PFSK-1 (cell line): Measurements from ENCODE around the gene LDLRAP1.

Experiments
- FOXP2 ChIP-seq: optimal IDR thresholded peaks from 2 replicates; pipeline ENCODE3; 2011; ENCODE audit warnings: borderline replicate concordance, control low read depth, inconsistent platforms; ENCODE audit not compliant: insufficient read depth; ENCODE audit errors: extremely low read length, extremely low read depth
- POLR2AphosphoS5 ChIP-seq: IDR thresholded peaks from 2 replicates; pipeline ENCODE4 v1.6.1; 2012; ENCODE audit warnings: low read depth, mild to moderate bottlenecking, control low read depth, low read length, moderate library complexity
- SIN3A ChIP-seq: IDR thresholded peaks from 2 replicates; pipeline ENCODE4 v1.6.1; 2012; ENCODE audit warnings: mild to moderate bottlenecking, low read length, moderate library complexity, borderline replicate concordance; ENCODE audit not compliant: insufficient read depth
- TAF1 ChIP-seq: IDR thresholded peaks from 2 replicates; pipeline ENCODE4 v1.6.1; 2012; ENCODE audit warnings: low read length, control low read depth, borderline replicate concordance; ENCODE audit not compliant: insufficient read depth
- TF ChIP-seq, protein P1 (sequence below), 2 experiments: IDR thresholded peaks; 2 replicates each; pipeline versions ENCODE4 v1.6.1 to v1.8.0; 2011 to 2012; ENCODE audit warnings: low read depth in 2 of 2, low read length in 2 of 2, control low read depth in 1 of 2, inconsistent platforms in 1 of 2, mild to moderate bottlenecking in 1 of 2, moderate library complexity in 1 of 2; ENCODE audit not compliant: insufficient read depth in 1 of 2

LDLRAP1 gene

DNA sequence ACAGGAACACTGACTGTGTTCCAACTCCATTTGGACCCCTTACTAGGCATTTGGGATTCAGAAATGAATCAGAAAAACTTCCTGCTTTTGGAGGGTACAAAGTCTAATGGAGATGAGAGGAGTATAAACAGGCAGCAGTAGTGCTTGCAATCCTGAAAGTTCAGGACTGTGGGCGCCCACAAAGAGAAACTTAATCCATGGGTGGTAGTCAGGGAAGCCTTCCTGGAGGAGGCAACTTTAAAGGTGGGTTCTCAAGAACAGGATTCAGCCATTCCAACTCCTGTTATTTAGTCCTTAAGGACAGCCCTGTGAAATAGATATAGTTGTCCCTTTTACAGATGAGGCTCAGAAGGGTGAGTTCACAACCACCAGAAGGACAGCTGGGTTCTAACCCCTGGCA is 2.0 kb upstream of the LDLRAP1 start:
- TF ChIP-seq FOXP2 (no peak), TAF1 (no peak), SIN3A (no peak), POLR2AphosphoS5 (no peak)
- TF ChIP-seq, protein P1, sequence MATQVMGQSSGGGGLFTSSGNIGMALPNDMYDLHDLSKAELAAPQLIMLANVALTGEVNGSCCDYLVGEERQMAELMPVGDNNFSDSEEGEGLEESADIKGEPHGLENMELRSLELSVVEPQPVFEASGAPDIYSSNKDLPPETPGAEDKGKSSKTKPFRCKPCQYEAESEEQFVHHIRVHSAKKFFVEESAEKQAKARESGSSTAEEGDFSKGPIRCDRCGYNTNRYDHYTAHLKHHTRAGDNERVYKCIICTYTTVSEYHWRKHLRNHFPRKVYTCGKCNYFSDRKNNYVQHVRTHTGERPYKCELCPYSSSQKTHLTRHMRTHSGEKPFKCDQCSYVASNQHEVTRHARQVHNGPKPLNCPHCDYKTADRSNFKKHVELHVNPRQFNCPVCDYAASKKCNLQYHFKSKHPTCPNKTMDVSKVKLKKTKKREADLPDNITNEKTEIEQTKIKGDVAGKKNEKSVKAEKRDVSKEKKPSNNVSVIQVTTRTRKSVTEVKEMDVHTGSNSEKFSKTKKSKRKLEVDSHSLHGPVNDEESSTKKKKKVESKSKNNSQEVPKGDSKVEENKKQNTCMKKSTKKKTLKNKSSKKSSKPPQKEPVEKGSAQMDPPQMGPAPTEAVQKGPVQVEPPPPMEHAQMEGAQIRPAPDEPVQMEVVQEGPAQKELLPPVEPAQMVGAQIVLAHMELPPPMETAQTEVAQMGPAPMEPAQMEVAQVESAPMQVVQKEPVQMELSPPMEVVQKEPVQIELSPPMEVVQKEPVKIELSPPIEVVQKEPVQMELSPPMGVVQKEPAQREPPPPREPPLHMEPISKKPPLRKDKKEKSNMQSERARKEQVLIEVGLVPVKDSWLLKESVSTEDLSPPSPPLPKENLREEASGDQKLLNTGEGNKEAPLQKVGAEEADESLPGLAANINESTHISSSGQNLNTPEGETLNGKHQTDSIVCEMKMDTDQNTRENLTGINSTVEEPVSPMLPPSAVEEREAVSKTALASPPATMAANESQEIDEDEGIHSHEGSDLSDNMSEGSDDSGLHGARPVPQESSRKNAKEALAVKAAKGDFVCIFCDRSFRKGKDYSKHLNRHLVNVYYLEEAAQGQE (IDR thresholded peaks at IDR 0.05; ENCODE audit: insufficient read depth in 1 of 2, low read depth in 2 of 2, low read length in 2 of 2), result no peak

GRCh38 chr1:25541889-25542658 is 1.3 kb upstream of the LDLRAP1 start:
- TF ChIP-seq SIN3A (no peak), TAF1 (no peak), POLR2AphosphoS5 (no peak), FOXP2 (no peak)
- TF ChIP-seq, protein P1 (IDR thresholded peaks at IDR 0.05; ENCODE audit: insufficient read depth in 1 of 2, low read depth in 2 of 2, low read length in 2 of 2), result no peak

DNA sequence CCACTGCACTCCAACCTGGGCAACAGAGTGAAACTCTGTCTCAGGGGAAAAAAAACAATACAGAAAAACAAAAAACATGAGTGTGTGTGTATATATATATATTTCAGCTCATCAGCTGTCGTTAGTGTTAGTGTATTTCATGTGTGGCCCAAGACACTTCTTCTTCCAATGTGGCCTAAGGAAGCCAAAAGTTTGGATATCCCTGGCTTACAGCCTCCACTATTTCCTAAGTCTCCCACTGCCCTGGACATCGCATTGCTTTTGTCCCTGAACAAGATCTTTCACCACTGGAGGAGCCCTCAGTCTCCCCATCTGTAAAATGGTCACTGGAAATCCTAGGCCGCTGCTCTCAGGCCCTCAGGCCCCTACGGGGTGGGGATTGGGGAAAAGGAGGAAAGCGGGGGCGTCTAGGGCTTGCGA is 391 bp upstream of the LDLRAP1 start:
- TF ChIP-seq, protein P1 (IDR thresholded peaks at IDR 0.05; ENCODE audit: insufficient read depth in 1 of 2, low read depth in 2 of 2, low read length in 2 of 2), result no peak
- TF ChIP-seq SIN3A (no peak), FOXP2 (no peak), POLR2AphosphoS5 (no peak), TAF1 (no peak)

GRCh38 chr1:25544243-25544764 is 898 bp downstream of the LDLRAP1 start:
- TF ChIP-seq POLR2AphosphoS5 (no peak), FOXP2 (no peak), SIN3A (no peak)

DNA sequence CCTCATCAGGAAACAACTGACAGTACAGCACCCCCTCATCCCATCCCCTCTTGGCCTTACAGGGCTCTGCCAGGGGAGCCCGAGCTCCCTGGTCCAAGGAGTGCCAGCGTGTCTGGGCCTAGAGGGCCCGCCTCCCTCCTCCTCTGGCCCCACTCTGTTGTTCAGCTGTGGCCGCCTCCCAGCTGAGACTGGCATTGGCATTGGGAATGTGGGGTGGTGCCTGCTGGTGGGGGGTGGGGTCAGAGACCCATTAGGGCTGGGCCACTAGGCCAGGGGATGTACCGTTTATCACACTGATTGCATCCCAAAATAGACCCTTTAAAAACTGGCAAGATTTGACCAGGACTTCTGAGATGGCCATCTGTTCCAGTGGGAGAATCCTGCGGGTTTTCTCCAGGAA is 1.4 kb downstream of the LDLRAP1 start:
- TF ChIP-seq, protein P1 (IDR thresholded peaks at IDR 0.05; ENCODE audit: insufficient read depth in 1 of 2, low read depth in 2 of 2, low read length in 2 of 2), result no peak
- TF ChIP-seq POLR2AphosphoS5 (no peak), SIN3A (no peak), FOXP2 (no peak)
